ENCODE results near the gene MEGF6. TPM values are rescaled to one million over a fixed set of nuclear protein-coding genes. Genes with fewer than 3 reads are reported as not detected.
A peak's percentile ranks its signal among the peaks of the same experiment; 100 is the strongest.

The MEGF6 gene
- total RNA-seq, 1 experiment from 2014 or later = 14.3 TPM

- ChIA-PET CTCF (no interaction called here), POLR2A (no interaction called here)
- H3K27ac Mint-ChIP-seq (ENCODE audit: low read depth, unreplicated experiment) = no peak overlapping the region
- H3K9me3 Mint-ChIP-seq (ENCODE audit: unreplicated experiment) = no peaks in the 10 kb centered on the region
- H3K4me3 Mint-ChIP-seq (ENCODE audit: unreplicated experiment) = no peak overlapping the region
- TF ChIP-seq CTCF (IDR thresholded peaks at IDR 0.05; ENCODE audit: unreplicated experiment) = no peak
- H3K27me3 Mint-ChIP-seq (ENCODE audit: insufficient read depth, unreplicated experiment) = no peaks in the 10 kb centered on the region
- intact Hi-C loops (cut with micrococcal nuclease) = no loop called here
- H3K36me3 Mint-ChIP-seq (ENCODE audit: insufficient read depth, unreplicated experiment) = no peaks in the 10 kb centered on the region
- peaks cover 12% of the 10 kb centered on the region for H3K4me1 Mint-ChIP-seq (ENCODE audit: insufficient read depth, unreplicated experiment)
- no peak for DNase-seq (ENCODE audit: unreplicated experiment)
- no TSS peak for BruUV-seq (replicated peaks)
Measured at GRCh38 chr1:3534803-3535637, 76.3 kb downstream of the MEGF6 start.

- no TSS peak for BruUV-seq (replicated peaks)
- TF ChIP-seq CTCF (IDR thresholded peaks at IDR 0.05; ENCODE audit: unreplicated experiment) = no peak
- Mint-ChIP-seq H3K27ac (ENCODE audit: low read depth, unreplicated experiment) (no peak overlapping the region), H3K4me1 (ENCODE audit: insufficient read depth, unreplicated experiment) (peaks cover 12% of the 10 kb centered on the region), H3K4me3 (ENCODE audit: unreplicated experiment) (no peak overlapping the region), H3K36me3 (ENCODE audit: insufficient read depth, unreplicated experiment) (no peaks in the 10 kb centered on the region), H3K27me3 (ENCODE audit: insufficient read depth, unreplicated experiment) (no peaks in the 10 kb centered on the region), H3K9me3 (ENCODE audit: unreplicated experiment) (no peaks in the 10 kb centered on the region)
- no peak for DNase-seq (ENCODE audit: unreplicated experiment)
- ChIA-PET CTCF (no interaction called here), POLR2A (interaction anchor here (1.5 kb wide), 1 partner anchor 10 kb away, joined by 8 read pairs; no protein-coding TSS in a partner anchor)
- intact Hi-C loops (cut with micrococcal nuclease) = no loop called here
Measured at GRCh38 chr1:3533067-3534048, 78.0 kb downstream of the MEGF6 start.

- H3K27ac Mint-ChIP-seq (ENCODE audit: low read depth, unreplicated experiment) = peak overlapping the region; percentile 47
Measured at GRCh38 chr1:3531928-3532327, 79.4 kb downstream of the MEGF6 start.

More at GRCh38 chr1:3531928-3532327, 79.4 kb downstream of the MEGF6 start:
- TF ChIP-seq CTCF (IDR thresholded peaks at IDR 0.05; ENCODE audit: unreplicated experiment) = no peak
- H3K9me3 Mint-ChIP-seq (ENCODE audit: unreplicated experiment) = no peaks in the 10 kb centered on the region
- POLR2A ChIA-PET = interaction anchor here (0.6 to 1.5 kb wide), 2 partner anchors 11 to 17 kb away, joined by 3 to 8 read pairs; no protein-coding TSS in a partner anchor
- peaks cover 12% of the 10 kb centered on the region for H3K4me1 Mint-ChIP-seq (ENCODE audit: insufficient read depth, unreplicated experiment)
- no TSS peak for BruUV-seq (replicated peaks)
- H3K36me3 Mint-ChIP-seq (ENCODE audit: insufficient read depth, unreplicated experiment) = no peaks in the 10 kb centered on the region
- intact Hi-C loops (cut with micrococcal nuclease) = no loop called here
- H3K4me3 Mint-ChIP-seq (ENCODE audit: unreplicated experiment) = peak overlapping the region; percentile 61
- no peak for DNase-seq (ENCODE audit: unreplicated experiment)
- H3K27me3 Mint-ChIP-seq (ENCODE audit: insufficient read depth, unreplicated experiment) = no peaks in the 10 kb centered on the region
- CTCF ChIA-PET = no interaction called here

Measured in MCF 10A (cell line).